Epidermal melanocyte (primary cell): ENCODE measurements around the gene PICK1.

Experiments
- DNase-seq: peaks from one replicate; pipeline ENCODE4 v3.0.0; 2011; ENCODE audit warnings: low spot score; ENCODE audit not compliant: insufficient read length

The PICK1 gene

DNA sequence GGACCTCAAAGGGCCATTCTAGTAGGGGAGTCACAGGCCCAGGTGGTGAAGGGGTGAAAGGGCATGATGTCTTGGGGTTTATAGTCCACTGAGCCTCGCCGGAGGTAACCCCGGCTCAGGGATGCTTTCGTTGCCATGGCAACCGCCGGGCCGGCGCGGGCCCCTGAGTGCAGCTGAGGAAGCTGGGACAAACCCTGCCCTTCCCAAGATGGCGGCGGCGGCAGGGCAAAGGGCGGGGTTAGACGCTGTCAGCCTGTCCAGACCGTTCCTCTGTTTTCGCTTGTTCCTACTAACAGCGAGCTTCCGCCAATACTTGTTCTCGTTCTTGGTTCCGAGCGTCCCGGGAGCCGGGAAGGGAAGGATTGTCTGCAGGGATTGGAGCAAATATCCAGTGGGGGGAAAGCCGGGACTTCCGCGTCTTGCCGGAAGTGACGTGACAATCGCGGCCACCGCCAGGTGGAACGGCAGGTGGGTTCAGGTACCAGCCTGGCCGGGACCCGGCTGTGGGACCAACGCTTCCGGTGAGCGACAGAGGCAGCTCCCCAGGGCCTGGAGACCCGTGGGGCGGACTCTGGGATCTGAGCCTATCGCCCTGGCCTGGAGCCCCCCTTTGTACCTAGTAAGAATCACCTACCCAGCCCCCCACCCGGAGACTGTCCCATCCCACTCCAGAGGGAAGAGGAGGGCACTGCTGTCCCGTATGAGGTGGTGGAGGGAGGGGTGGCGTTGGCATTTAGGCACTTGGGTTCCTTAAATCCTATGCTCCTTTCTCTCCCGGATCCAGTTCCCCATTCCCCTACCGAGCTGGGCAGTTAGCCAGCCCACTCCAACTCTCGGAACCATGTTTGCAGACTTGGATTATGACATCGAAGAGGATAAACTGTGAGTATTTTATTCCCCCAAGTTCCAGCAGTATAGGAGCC is at the start of gene PICK1:
Gene PICK1 (plus strand): TSS at position 436 of the 923 bp plus-strand sequence. CDS start 406 bp downstream, at position 842.
- DNase-seq, result peak; percentile 97

DNA sequence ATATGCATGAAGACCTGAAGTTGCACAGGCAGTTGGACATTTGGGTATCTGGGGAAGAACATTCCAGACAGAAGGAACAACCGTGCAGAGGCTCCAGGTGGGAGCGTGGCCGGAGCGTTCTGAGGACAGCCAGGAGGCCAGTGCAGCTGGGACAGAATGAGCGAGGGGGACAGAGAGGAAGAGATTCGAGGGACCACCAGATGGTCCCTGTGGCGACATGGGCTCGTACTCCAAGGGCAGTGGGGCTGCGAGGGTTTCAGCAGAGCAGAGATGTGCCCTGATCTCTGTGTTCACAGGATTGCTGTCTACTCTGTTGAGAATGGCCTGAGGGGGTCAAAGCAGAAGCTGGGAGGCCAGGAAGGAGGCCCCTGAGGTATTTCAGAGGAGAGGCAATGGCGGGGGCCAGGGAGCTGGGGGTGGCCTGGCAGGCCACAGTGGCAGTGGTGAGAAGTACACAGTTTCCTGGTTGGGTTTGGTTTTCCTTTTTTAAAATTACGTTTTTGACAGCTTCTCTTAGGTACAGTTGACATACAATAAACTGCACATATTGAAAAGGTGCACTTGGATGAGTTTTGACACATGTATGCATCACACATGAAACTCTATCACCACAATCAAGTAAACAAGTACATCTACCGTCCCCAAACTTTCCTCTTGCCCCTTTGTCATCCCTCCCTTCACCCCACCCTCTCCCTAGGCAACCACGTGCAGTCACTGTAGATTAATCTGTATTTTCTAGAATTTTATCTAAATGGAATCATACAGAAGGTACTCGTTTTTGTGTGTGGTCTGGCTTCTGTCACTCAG is 48.0 kb upstream of the PICK1 start:
- DNase-seq, result no peak

GRCh38 chr22:38012604-38013072 is 44.6 kb upstream of the PICK1 start:
- DNase-seq, result no peak

GRCh38 chr22:38014083-38014482 is 43.1 kb upstream of the PICK1 start:
- DNase-seq, result no peak

DNA sequence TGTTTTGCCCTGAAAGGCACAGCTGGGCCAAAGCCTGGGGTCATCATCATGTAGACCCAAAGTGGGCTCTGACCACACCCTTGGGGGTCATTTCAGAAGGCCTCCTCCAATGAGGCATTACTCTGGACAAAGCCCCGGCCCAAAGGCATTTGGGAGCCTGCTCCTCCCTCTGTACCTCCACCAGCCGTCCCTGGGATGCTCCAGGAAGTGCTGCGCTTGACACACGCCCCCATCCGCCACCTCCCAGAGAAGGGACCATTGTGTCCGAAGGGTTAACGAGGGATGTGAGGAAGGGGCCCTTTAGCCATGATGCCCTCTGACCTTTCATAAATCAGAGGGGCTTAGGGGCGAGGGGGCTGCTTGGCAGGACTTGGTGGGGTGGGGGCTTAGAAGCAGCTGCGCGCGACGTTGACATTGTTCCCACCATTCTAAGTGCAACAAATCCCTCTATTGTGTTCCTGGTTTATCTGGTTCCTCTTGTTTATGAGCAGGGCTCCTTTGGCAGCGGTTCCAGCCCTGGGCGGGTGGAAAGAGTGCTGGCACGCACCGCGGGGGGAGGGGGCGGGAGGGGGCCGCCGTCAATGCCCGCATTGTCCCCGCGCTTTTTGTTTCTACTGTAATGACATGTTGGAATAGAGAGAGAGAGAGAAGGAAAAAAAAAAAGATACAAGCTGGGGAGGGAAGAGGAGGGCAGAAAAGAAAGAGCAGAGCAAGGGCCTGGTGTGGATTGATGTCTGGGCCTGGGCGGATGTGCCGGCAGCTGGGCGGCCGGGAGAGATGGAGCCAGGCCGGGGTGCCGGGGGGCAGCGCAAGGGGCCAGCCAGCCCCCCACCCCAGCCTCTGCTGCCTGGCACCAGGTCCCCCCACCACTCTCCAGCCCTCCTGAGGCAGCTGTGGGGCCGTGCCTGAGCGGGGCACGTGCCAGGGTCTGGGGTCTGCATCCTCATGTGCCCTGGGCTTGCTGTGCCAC is 40.7 kb upstream of the PICK1 start:
- peak; percentile 80 for DNase-seq

GRCh38 chr22:38017272-38017920 is 39.8 kb upstream of the PICK1 start:
- DNase-seq, result peak; percentile 82

GRCh38 chr22:38017939-38018885 is 39.0 kb upstream of the PICK1 start:
- DNase-seq, result no peak

DNA sequence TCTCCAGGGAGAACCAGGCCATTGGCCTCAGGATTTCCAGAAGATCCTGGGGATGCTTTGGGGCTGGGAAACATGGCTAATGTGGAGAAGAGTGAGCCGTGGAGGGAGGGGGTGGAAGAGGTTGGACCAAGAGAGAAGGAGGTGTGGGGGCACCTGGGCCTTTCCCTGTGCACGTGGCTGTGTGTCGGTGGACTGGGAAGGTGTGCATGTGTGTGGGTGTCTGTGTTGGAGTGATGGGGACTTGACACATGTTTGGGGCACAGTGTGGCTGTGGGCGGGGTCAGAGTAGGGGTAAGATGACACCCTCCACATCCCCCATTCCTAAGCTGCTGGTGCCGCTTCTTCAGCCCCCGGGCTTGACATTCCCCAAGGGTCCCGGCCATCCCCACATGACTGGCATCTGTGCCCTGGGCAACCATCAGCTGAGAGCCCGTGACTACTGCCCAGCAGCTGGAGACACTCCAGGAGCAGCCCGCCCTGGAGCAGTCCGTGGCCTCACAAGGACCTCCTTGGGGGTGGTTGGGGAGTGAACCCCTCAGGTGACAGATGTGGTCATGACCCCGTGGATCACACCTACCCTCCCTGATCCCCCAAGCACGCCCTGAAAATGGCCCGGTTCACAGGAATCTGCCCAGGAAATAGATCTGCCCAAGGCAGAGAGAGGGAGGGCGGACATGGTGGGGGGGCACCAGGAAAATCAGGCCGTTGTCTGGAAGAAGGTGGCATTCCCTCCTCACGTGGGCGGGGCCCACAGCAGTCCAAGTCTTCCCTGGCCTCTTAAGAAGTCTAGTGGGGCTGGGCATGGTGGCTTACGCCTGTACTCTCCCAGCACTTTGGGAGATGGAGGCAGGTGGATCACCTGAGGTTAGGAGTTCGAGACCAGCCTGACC is 38.0 kb upstream of the PICK1 start:
- peak; percentile 54 for DNase-seq

DNA sequence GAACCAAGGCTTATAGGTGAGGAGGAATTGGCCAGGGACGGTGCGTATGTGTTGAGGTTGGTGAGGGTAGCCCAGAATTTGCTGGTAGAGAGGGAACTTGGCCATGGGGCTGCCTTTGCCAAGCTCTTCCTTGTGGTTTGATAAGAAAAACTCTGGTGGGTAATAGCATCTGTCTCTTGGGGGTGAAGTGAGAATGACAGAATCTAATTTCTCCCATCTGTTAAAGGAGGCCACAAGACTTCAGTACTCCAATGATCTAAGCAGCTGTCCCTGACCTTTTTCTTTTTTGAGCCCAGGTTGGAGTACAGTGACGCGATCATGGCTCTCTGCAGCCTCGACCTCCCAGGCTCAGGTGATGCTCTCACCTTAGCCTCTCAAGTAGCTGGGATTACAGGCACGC is 36.0 kb upstream of the PICK1 start:
- no peak for DNase-seq

- no peak for DNase-seq
Observed at GRCh38 chr22:38023045-38023444, 34.2 kb upstream of the PICK1 start.

- DNase-seq, result no peak
Observed at GRCh38 chr22:38025514-38025913, 31.7 kb upstream of the PICK1 start.

GRCh38 chr22:38026130-38027111 is 30.8 kb upstream of the PICK1 start:
- DNase-seq, result no peak

DNA sequence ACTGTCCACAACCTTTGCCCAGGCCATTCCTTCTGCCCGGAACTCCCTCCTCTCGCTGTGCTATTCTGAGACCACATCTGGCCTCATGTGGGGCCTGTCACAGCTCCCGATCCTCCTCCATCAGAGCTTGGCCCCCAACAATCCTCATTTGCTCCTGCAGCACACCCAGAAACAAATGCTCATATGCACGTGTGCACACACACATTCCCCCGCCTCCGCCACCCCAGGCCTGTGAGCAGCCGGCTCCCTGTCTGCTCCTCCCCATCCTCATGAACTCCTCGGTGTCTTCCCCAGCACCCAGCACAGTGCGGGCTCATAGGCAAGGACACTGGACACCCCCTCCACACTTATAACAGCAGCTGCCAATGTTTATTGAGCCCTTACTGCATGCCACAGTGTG is 29.7 kb upstream of the PICK1 start:
- no peak for DNase-seq

DNA sequence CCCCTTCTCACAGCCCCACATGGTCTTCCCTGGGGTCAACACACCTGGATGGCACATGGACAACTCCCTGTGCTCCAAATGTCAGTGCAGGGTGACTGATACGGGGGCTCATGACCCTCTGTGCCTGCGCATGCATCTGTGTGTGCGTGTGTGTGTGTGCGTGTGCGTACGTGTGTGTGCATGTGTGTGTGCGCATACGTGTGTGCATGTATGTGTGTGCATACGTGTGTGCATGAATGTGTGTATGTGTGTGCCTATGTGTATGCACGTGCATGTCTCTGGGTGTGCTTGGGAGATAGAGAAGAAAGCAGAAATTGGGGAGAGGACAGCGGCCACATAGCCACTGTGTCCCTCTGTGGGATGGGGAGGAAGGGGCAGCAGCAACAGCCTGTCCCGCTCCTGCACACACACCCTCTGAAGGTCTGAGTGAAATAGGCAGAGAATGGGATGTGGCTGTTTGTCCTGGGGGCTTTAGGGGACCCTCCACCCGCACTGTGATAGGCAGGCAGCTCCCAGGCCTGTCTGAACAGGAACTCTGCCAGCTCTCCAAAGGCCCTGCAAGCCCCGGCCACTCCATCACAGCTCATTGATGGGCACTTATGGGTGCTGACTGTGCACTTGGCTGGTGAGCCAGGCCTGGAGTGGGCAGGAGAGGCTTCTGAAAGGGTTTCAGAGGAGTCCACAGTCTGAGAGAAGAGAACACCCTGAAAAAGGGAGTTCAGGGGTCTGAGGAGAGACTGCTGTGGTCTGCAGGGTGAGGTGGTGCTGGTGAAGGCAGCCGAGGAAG is 28.7 kb upstream of the PICK1 start:
- no peak for DNase-seq

DNA sequence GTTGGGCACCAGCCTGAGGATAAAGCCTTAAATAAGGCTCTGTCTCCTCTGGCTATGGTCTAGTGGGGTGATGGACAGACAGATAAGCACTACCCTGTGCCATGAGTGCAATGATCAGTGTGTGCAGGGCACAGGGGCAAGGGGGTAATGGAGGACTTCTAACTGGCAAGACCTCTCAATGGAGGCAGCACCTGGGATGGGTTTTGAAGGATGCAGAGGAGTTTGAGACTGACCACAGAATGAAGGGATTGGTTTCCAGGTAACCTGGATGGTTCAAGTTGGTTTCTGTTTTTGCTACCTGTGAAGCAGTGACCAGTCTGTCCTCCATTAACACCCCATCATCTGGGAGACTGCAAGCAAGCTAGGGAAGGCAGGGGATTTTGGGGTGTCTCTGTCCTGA is 27.8 kb upstream of the PICK1 start:
- DNase-seq, result no peak

DNA sequence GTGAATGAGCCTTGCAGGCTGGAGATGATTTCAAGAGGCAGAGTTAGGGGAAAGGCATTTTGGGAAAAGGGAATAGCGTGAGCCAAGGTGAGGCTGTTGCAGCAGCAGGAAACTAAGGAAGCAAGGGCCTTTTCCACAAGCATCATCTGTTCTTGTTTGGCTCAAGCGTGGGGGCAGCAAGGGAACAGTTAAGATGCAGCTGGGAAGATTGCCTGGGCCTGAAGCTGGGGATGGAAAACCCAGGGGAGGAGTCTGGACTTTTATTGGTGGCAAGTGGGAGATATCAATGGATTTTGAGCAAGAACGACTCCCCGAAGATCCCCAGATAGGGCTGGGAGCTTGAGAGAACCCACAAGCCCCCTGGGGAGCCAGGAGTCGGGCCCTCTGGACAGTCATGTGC is 27.3 kb upstream of the PICK1 start:
- DNase-seq, result no peak
